GM12875 (cell line): ENCODE results near the gene C10orf67.
"Not testable (repeated sequence)": the region's sequence is repeated elsewhere in the genome, so short reads cannot be mapped to it uniquely, and the experiment has no call there.

ENCODE experiments used
- H3K4me3 ChIP-seq: one replicate; pipeline ENCODE4 v1.5.1; 2011; ENCODE audit warnings: low read depth, low read length, control low read depth
- TF ChIP-seq, protein P1 (sequence below): IDR thresholded peaks from 2 replicates; pipeline ENCODE4 v1.5.1; 2011; ENCODE audit warnings: low read depth, mild to moderate bottlenecking, control low read depth, inconsistent platforms, low read length, moderate library complexity, borderline replicate concordance; ENCODE audit not compliant: insufficient read depth

C10orf67 gene

GRCh38 chr10:23362069-23362830 lies 17.7 kb upstream of the C10orf67 start:
- TF ChIP-seq, protein P1, sequence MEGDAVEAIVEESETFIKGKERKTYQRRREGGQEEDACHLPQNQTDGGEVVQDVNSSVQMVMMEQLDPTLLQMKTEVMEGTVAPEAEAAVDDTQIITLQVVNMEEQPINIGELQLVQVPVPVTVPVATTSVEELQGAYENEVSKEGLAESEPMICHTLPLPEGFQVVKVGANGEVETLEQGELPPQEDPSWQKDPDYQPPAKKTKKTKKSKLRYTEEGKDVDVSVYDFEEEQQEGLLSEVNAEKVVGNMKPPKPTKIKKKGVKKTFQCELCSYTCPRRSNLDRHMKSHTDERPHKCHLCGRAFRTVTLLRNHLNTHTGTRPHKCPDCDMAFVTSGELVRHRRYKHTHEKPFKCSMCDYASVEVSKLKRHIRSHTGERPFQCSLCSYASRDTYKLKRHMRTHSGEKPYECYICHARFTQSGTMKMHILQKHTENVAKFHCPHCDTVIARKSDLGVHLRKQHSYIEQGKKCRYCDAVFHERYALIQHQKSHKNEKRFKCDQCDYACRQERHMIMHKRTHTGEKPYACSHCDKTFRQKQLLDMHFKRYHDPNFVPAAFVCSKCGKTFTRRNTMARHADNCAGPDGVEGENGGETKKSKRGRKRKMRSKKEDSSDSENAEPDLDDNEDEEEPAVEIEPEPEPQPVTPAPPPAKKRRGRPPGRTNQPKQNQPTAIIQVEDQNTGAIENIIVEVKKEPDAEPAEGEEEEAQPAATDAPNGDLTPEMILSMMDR = no peak
- no peak overlapping the region for H3K4me3 ChIP-seq

DNA sequence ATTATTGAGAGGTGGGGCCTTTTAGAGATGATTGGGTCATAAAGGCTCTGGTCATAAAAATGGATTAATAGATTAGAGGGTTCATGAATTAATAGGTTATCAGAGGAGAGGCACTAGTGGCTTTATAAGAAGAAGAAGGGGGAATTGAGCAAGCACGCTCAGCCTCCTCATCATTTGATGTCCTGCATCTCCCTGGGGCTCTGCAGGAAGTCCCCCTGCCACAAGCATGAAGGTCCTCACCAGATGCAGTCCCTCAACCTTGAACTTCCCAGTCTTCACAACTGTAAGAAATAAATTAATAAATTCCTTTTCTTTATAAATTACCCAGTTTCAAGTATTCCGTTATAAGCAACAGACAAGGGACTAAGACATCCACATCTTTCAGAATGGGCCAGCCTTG lies 17.1 kb upstream of the C10orf67 start:
- TF ChIP-seq, protein P1 = no peak
- no peak overlapping the region for H3K4me3 ChIP-seq

- TF ChIP-seq, protein P1 = no peak
Measured at GRCh38 chr10:23359692-23360380, 15.2 kb upstream of the C10orf67 start.

DNA sequence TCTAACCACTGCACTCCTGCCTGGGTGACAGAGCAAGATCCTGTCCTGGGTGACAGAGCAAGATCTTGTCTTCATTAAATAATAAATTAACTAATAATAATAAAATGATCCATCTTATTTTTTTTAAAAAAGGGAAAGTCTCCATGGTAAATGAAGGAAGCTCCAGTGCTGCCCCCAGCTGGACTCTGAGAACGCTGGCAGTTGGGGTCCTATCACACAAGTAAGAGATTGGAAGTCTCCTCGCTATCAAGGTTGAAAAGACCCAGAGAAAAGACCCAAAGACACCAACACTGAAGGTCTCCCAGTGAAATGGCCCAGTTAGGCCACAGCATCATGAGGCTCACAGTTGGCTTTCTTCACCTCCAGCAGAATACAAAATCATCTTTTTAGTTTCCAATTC lies 13.8 kb upstream of the C10orf67 start:
- H3K4me3 ChIP-seq = no peak overlapping the region
- TF ChIP-seq, protein P1 = peak; percentile 2; the same call in 1 of the 2 replicates

More at GRCh38 chr10:23359692-23360380, 15.2 kb upstream of the C10orf67 start:
- H3K4me3 ChIP-seq = no peak overlapping the region

- no peak overlapping the region for H3K4me3 ChIP-seq
- TF ChIP-seq, protein P1 = no peak
Measured at GRCh38 chr10:23354630-23355279, 10.2 kb upstream of the C10orf67 start.

GRCh38 chr10:23351926-23352519 lies 7.4 kb upstream of the C10orf67 start:
- TF ChIP-seq, protein P1 = no peak
- no peak overlapping the region for H3K4me3 ChIP-seq

DNA sequence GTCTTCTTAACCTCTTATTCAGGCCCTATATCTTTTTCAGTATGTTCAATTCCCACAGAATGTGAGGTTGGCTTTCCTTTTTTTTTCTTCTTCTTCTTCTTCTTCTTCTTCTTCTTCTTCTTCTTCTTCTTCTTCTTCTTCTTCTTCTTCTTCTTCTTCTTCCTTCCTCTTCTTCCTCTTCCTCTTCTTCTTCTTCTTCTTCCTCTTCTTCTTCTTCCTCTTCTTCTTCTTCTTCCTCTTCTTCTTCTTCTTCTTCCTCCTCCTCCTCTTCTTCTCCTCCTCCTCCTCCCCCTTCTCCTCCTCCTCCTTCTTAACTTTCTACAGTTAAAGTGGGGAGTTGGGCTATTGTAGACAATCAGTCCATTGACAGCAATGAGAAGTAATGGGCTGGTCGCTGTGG lies 6.1 kb upstream of the C10orf67 start:
- not testable (repeated sequence) for H3K4me3 ChIP-seq
